ENCODE measurements around the gene CACNA2D3. TPM values are rescaled to one million over a fixed set of nuclear protein-coding genes. Genes with fewer than 3 reads are reported as not detected.

The CACNA2D3 gene
- total RNA-seq, 1 donor from 2014 or later, result 17.2 TPM

- TF ChIP-seq POLR2AphosphoS5 (IDR thresholded peaks at IDR 0.05; ENCODE audit: insufficient read depth in 1 of 2, low read depth in 1 of 2) (no peak), POLR2A (IDR thresholded peaks at IDR 0.05) (no peak), CTCF (IDR thresholded peaks at IDR 0.05) (peak in 2 of 3 experiments; percentile 27 to 28)
- intact Hi-C loops (cut with DNase I), result no loop called here
- DNase-seq (ENCODE audit: extremely low spot score in 2 of 2), result no peak
- H3K4me3 ChIP-seq, result no peak overlapping the region
- no peaks in the 10 kb centered on the region for H3K27me3 ChIP-seq
- no peak overlapping the region for H3K27ac ChIP-seq
- no peaks in the 10 kb centered on the region for H3K4me1 ChIP-seq
- H3K36me3 ChIP-seq, result no peaks in the 10 kb centered on the region
- no peaks in the 10 kb centered on the region for H3K9me3 ChIP-seq
Observed at GRCh38 chr3:54146506-54147239, 24.3 kb downstream of the CACNA2D3 start.

DNA sequence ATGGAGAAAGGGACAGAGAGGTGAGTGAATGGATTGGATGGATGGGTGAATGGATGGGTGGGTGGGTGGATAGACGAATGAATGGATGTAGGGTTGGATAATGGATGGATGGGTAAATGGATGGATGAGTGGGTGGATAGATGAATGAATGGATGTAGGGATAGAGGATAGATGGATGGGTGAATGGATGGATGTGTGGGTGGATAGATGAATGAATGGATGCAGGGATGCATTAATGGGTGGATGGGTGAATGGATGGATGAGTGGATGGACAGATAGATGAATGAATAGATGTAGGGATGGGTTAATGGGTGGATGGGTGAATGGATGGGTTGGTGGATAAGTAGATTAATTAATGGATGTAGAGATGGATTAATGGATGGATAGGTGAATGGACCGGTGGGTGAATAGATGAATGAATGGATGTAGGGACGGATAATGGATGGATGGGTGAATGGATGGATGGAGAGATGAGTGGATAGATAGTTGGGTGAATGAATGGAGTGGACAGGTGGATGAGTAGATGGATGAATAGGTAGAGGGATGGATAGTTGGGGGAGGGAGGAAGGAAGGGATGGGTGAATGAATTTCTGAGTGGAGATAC, 28.6 kb downstream of the CACNA2D3 start:
- H3K36me3 ChIP-seq, result no peaks in the 10 kb centered on the region
- no peaks in the 10 kb centered on the region for H3K27me3 ChIP-seq
- DNase-seq (ENCODE audit: extremely low spot score in 2 of 2), result no peak
- TF ChIP-seq POLR2A (IDR thresholded peaks at IDR 0.05), result no peak
- no peak for TF ChIP-seq CTCF (IDR thresholded peaks at IDR 0.05)
- TF ChIP-seq POLR2AphosphoS5 (IDR thresholded peaks at IDR 0.05; ENCODE audit: insufficient read depth in 1 of 2, low read depth in 1 of 2), result no peak
- H3K4me1 ChIP-seq, result no peaks in the 10 kb centered on the region
- no peak overlapping the region for H3K27ac ChIP-seq
- intact Hi-C loops (cut with DNase I), result no loop called here
- no peaks in the 10 kb centered on the region for H3K9me3 ChIP-seq
- no peak overlapping the region for H3K4me3 ChIP-seq

GRCh38 chr3:54153477-54153876, 31.1 kb downstream of the CACNA2D3 start:
- H3K36me3 ChIP-seq, result no peaks in the 10 kb centered on the region
- TF ChIP-seq POLR2A (IDR thresholded peaks at IDR 0.05), result no peak
- TF ChIP-seq POLR2AphosphoS5 (IDR thresholded peaks at IDR 0.05; ENCODE audit: insufficient read depth in 1 of 2, low read depth in 1 of 2), result no peak
- TF ChIP-seq CTCF (IDR thresholded peaks at IDR 0.05), result no peak

DNA sequence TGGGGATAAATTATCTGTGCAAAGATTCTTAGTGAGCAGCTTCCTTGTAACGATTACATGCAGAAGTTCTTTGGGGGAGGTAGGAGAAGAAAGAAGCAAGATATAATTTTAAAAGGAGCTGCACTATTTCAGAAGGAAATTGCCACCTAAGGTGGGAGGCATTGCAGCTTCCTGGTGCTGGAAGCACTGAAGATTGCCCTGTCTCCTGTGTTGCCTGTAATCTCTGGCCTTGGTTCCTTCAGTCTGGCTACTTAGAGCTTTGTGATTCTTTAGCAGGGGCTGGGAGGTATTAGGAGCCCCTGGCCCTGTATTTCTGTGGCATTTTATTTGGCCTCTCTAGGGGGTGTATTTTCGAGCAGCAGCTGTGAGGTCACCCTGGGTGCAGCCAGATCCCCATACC, 35.5 kb downstream of the CACNA2D3 start:
- TF ChIP-seq POLR2A (IDR thresholded peaks at IDR 0.05) (no peak), CTCF (IDR thresholded peaks at IDR 0.05) (no peak), POLR2AphosphoS5 (IDR thresholded peaks at IDR 0.05; ENCODE audit: insufficient read depth in 1 of 2, low read depth in 1 of 2) (no peak)
- intact Hi-C loops (cut with DNase I), result no loop called here

More at GRCh38 chr3:54153477-54153876, 31.1 kb downstream of the CACNA2D3 start:
- Histone ChIP-seq H3K4me1 (no peaks in the 10 kb centered on the region), H3K27me3 (no peaks in the 10 kb centered on the region), H3K4me3 (no peak overlapping the region), H3K27ac (no peak overlapping the region), H3K9me3 (no peaks in the 10 kb centered on the region)
- DNase-seq (ENCODE audit: extremely low spot score in 2 of 2), result no peak
- intact Hi-C loops (cut with DNase I), result no loop called here

DNA sequence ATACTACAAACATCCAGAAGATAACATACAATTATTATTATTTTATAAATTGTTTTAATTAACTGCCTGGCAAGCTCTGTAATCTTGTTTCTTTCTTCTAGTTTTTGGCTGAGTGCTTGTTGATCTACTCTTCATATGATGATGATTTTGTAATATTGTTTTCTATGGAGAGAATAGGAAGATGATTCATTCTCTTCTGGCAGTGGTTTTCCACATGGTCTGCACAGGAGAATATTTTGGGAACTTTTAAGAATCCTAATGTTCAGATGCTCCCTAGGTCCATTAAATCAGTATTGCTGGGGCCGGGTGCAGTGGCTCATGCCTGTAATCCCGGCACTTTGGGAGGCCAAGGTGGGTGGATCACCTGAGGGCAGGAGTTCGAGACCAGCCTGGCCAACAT, 37.6 kb downstream of the CACNA2D3 start:
- Histone ChIP-seq H3K27ac (no peak overlapping the region), H3K4me3 (no peak overlapping the region), H3K9me3 (no peaks in the 10 kb centered on the region), H3K27me3 (no peaks in the 10 kb centered on the region), H3K36me3 (no peaks in the 10 kb centered on the region), H3K4me1 (no peaks in the 10 kb centered on the region)
- no peak for DNase-seq (ENCODE audit: extremely low spot score in 2 of 2)
- intact Hi-C loops (cut with DNase I), result no loop called here
- TF ChIP-seq POLR2AphosphoS5 (IDR thresholded peaks at IDR 0.05; ENCODE audit: insufficient read depth in 1 of 2, low read depth in 1 of 2), result no peak
- TF ChIP-seq POLR2A (IDR thresholded peaks at IDR 0.05), result no peak
- TF ChIP-seq CTCF (IDR thresholded peaks at IDR 0.05), result no peak

More for the DNA sequence above, 35.5 kb downstream of the CACNA2D3 start:
- H3K4me3 ChIP-seq, result no peak overlapping the region
- H3K27ac ChIP-seq, result no peak overlapping the region
- H3K36me3 ChIP-seq, result no peaks in the 10 kb centered on the region
- H3K27me3 ChIP-seq, result no peaks in the 10 kb centered on the region
- DNase-seq (ENCODE audit: extremely low spot score in 2 of 2), result no peak
- no peaks in the 10 kb centered on the region for H3K9me3 ChIP-seq
- H3K4me1 ChIP-seq, result no peaks in the 10 kb centered on the region
